ENCODE measurements around the gene TVP23A.

GRCh38 chr16:10731790-10732189 is 86.8 kb downstream of the TVP23A start:
- no peak for TF ChIP-seq CTCF (IDR thresholded peaks at IDR 0.05)
- TF ChIP-seq POLR2A (IDR thresholded peaks at IDR 0.05): no peak
